ENCODE results near the gene HMX2. TPM values are rescaled to one million over a fixed set of nuclear protein-coding genes. Genes with fewer than 3 reads are reported as not detected.

The HMX2 gene
- total RNA-seq, 1 donor: not detected

DNA sequence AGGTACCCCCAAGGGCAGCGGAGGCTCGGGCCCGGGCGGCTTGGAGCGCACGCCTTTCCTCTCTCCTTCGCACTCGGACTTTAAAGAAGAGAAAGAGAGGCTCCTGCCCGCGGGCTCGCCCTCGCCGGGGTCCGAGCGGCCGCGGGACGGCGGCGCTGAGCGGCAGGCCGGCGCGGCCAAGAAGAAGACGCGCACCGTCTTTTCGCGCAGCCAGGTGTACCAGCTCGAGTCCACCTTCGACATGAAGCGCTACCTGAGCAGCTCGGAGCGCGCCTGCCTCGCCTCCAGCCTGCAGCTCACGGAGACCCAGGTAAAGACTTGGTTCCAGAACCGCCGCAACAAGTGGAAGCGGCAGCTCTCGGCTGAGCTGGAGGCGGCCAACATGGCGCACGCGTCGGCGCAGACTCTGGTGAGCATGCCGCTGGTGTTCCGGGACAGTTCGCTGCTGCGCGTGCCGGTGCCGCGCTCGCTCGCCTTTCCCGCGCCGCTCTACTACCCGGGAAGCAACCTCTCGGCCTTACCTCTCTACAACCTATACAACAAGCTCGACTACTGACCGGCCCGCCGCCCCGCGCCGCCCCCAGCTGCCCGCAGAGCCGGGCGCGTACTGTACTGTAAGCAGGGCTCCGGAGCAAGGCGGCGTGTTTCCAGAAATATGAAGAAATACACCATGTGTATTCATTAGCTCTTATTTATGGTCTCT lies 1.8 kb downstream of the HMX2 start:
- no peaks in the 10 kb centered on the region for H4K20me1 ChIP-seq (ENCODE audit: insufficient read depth, low read length)
- H3K4me1 ChIP-seq (ENCODE audit: insufficient read depth, low read length): no peaks in the 10 kb centered on the region
- H3K36me3 ChIP-seq (ENCODE audit: insufficient read depth, low read length): no peaks in the 10 kb centered on the region
- H3K4me3 ChIP-seq (ENCODE audit: insufficient read depth, low read length): peak overlapping the region; percentile 49
- TF ChIP-seq, protein P1, sequence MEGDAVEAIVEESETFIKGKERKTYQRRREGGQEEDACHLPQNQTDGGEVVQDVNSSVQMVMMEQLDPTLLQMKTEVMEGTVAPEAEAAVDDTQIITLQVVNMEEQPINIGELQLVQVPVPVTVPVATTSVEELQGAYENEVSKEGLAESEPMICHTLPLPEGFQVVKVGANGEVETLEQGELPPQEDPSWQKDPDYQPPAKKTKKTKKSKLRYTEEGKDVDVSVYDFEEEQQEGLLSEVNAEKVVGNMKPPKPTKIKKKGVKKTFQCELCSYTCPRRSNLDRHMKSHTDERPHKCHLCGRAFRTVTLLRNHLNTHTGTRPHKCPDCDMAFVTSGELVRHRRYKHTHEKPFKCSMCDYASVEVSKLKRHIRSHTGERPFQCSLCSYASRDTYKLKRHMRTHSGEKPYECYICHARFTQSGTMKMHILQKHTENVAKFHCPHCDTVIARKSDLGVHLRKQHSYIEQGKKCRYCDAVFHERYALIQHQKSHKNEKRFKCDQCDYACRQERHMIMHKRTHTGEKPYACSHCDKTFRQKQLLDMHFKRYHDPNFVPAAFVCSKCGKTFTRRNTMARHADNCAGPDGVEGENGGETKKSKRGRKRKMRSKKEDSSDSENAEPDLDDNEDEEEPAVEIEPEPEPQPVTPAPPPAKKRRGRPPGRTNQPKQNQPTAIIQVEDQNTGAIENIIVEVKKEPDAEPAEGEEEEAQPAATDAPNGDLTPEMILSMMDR (IDR thresholded peaks at IDR 0.05; ENCODE audit: extremely low read depth, low read depth, low read length): no peak
- H3K9me3 ChIP-seq (ENCODE audit: low read depth, low read length): no peaks in the 10 kb centered on the region
- peak overlapping the region; percentile 59 for H2AFZ ChIP-seq (ENCODE audit: low read length)
- peaks cover 82% of the 10 kb centered on the region for H3K27me3 ChIP-seq (ENCODE audit: insufficient read depth, low read length)
- peaks cover 6% of the 10 kb centered on the region for H3K79me2 ChIP-seq (ENCODE audit: insufficient read depth, low read length)
- H3K4me2 ChIP-seq (ENCODE audit: insufficient read depth, low read length): peak overlapping the region; percentile 60
- peak; percentile 90 for DNase-seq (ENCODE audit: insufficient read length, low spot score, missing footprints)
- H3K27ac ChIP-seq (ENCODE audit: low read depth, low read length): no peak overlapping the region

DNA sequence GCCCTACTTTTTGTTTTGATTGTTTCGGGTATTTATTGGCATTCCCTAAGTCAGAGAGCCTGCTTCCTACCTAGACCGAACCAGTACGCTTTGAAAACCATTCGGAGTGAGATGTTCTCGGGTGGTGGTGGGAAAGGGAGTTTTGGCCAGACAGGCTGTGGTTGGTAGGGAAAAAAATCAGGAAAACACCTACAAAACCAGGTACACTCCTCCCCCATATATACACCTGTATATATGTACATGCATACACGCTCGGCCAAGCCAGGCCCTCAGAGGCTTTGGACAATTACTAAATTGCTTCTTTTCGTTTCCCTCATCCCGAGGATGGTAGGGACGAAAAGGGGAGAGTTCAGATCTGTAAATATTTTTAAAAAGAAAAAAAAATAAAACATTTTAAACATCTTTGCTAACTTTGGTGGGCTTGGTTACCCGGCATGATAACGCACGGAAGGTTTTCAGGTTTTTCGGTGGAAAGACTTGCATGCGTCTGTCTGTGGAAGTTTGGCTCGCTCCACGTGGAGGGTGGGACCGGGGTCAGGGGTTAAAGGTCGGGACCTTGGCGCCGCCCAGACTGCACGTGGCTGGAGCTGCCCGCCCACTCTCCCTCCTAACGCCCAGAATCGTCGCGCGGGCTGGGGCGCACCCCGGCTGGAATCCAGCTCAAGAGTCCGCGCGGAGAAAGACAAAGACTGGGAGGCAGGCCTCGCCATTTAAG lies 2.5 kb downstream of the HMX2 start:
- Histone ChIP-seq H3K27me3 (ENCODE audit: insufficient read depth, low read length) (peaks cover 75% of the 10 kb centered on the region), H3K4me1 (ENCODE audit: insufficient read depth, low read length) (peaks cover 4% of the 10 kb centered on the region), H3K27ac (ENCODE audit: low read depth, low read length) (no peak overlapping the region), H3K9me3 (ENCODE audit: low read depth, low read length) (no peaks in the 10 kb centered on the region), H3K4me2 (ENCODE audit: insufficient read depth, low read length) (peak overlapping the region; percentile 60), H3K4me3 (ENCODE audit: insufficient read depth, low read length) (peak overlapping the region; percentile 49), H3K79me2 (ENCODE audit: insufficient read depth, low read length) (peaks cover 13% of the 10 kb centered on the region), H2AFZ (ENCODE audit: low read length) (peak overlapping the region; percentile 15), H4K20me1 (ENCODE audit: insufficient read depth, low read length) (peaks cover 6% of the 10 kb centered on the region), H3K36me3 (ENCODE audit: insufficient read depth, low read length) (no peaks in the 10 kb centered on the region)
- DNase-seq (ENCODE audit: insufficient read length, low spot score, missing footprints): no peak
- TF ChIP-seq, protein P1 (IDR thresholded peaks at IDR 0.05; ENCODE audit: extremely low read depth, low read depth, low read length): no peak

DNA sequence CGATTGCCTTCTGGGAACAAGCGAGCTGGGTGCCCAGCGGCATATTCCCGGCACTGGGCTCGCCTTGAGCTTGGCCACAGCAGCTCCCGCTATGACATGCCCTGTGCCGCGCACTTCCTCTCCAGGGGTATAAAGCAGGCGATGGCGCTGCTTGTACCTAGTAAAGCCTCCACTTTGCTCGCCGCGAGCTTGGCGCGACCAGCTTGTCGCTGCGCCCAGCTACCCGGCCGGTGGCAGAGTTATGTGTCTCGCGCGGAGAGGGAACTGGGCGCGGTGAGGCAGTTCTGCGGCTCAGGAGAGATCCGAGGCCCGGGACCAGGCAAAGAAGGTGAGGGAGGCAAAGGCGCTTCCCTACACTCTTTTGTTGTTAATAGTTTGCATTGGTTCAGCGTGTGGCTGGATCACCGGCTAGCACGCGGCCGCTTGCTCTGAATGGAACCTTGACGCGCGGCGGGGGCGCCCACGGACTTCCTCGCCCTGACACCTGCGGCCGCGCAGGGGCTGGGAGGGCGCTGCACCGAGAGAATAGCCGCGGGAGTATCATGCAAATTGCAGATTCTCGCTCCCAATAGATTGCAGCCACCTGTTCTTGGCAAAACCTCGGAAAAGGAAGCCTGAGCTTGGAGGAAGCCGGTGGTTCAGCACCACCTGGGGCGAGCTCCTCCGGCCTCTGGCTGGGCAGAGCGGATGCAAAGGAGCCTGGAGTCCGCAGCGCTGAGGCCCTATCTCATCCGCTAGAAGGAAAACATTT lies 3.2 kb downstream of the HMX2 start:
- H3K36me3 ChIP-seq (ENCODE audit: insufficient read depth, low read length): peaks cover 3% of the 10 kb centered on the region
- peak; percentile 70 for DNase-seq (ENCODE audit: insufficient read length, low spot score, missing footprints)

More for the DNA sequence above, 3.2 kb downstream of the HMX2 start:
- Histone ChIP-seq H3K4me1 (ENCODE audit: insufficient read depth, low read length) (peaks cover 12% of the 10 kb centered on the region), H2AFZ (ENCODE audit: low read length) (peak overlapping the region; percentile 15), H3K4me3 (ENCODE audit: insufficient read depth, low read length) (no peak overlapping the region), H3K27me3 (ENCODE audit: insufficient read depth, low read length) (peaks cover 67% of the 10 kb centered on the region), H4K20me1 (ENCODE audit: insufficient read depth, low read length) (peaks cover 13% of the 10 kb centered on the region), H3K27ac (ENCODE audit: low read depth, low read length) (no peak overlapping the region), H3K4me2 (ENCODE audit: insufficient read depth, low read length) (no peak overlapping the region), H3K79me2 (ENCODE audit: insufficient read depth, low read length) (peaks cover 20% of the 10 kb centered on the region), H3K9me3 (ENCODE audit: low read depth, low read length) (no peaks in the 10 kb centered on the region)
- TF ChIP-seq, protein P1 (IDR thresholded peaks at IDR 0.05; ENCODE audit: extremely low read depth, low read depth, low read length): no peak
